Tibial nerve (tissue), 4 donors: Measurements from ENCODE around the gene LETM1.

Source experiments
- EP300 ChIP-seq, 2 donors: sonication (generic); formaldehyde crosslinking; IDR thresholded peaks; one replicate each; pipeline ENCODE4 v1.6.1; 2017; ENCODE audit warnings: antibody characterized with exemption in 2 of 2, mild to moderate bottlenecking in 1 of 2
- POLR2A ChIP-seq, 2 donors: fragments of 450-650 bp; IDR thresholded peaks; one replicate each; pipeline ENCODE4 v1.6.1; 2017; ENCODE audit warnings: antibody characterized with exemption in 2 of 2, mild to moderate bottlenecking in 2 of 2, moderate library complexity in 2 of 2
- TF ChIP-seq, protein P1 (sequence below), 5 experiments: fragments of 200-600 bp in 3 of 5; fragments of 450-650 bp in 2 of 5; sonication (generic) in 3 of 5; IDR thresholded peaks; one replicate each; pipeline ENCODE4 v1.5.1; 2016 to 2019; ENCODE audit warnings: antibody characterized with exemption in 5 of 5, mild to moderate bottlenecking in 3 of 5, moderate library complexity in 2 of 5

DNA sequence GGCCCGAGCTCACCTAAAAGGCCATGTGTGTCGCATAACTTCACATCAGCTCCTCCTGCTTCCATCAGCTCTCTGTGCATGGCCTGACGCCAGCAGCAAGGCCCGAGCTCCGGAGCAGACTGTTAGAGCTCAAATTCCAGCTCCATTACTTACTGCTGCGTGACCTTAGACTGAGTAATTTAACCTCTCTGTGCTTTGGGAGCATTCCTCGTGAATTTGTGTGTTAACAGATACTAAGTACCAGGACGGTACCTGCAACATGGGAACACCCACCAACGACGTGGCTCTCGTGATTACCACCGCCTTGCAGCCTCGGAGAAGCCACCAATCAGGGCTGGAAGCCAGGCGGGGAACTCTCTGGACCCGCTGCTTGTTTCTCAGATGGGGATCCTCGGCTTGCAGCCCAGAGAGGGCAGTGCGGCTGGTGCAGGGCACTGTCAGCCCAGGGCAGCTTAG is 12.9 kb downstream of the LETM1 start:
- TF ChIP-seq, protein P1, sequence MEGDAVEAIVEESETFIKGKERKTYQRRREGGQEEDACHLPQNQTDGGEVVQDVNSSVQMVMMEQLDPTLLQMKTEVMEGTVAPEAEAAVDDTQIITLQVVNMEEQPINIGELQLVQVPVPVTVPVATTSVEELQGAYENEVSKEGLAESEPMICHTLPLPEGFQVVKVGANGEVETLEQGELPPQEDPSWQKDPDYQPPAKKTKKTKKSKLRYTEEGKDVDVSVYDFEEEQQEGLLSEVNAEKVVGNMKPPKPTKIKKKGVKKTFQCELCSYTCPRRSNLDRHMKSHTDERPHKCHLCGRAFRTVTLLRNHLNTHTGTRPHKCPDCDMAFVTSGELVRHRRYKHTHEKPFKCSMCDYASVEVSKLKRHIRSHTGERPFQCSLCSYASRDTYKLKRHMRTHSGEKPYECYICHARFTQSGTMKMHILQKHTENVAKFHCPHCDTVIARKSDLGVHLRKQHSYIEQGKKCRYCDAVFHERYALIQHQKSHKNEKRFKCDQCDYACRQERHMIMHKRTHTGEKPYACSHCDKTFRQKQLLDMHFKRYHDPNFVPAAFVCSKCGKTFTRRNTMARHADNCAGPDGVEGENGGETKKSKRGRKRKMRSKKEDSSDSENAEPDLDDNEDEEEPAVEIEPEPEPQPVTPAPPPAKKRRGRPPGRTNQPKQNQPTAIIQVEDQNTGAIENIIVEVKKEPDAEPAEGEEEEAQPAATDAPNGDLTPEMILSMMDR (IDR thresholded peaks at IDR 0.05) = no peak
- TF ChIP-seq EP300 (IDR thresholded peaks at IDR 0.05) = no peak
- no peak for TF ChIP-seq POLR2A (IDR thresholded peaks at IDR 0.05)
